Measurements from ENCODE around the gene VAV2. TPM values are rescaled to one million over a fixed set of nuclear protein-coding genes. Genes with fewer than 3 reads are reported as not detected.

VAV2 gene
- total RNA-seq, 1 donor from 2014 or later = 12.7 TPM

GRCh38 chr9:133874659-133875058, 117.5 kb downstream of the VAV2 start:
- Histone ChIP-seq H3K4me1 (no peaks in the 10 kb centered on the region), H3K27me3 (no peaks in the 10 kb centered on the region), H3K9me3 (no peaks in the 10 kb centered on the region), H3K4me3 (no peak overlapping the region), H3K36me3 (no peaks in the 10 kb centered on the region), H3K27ac (no peak overlapping the region)
- TF ChIP-seq, protein P1, sequence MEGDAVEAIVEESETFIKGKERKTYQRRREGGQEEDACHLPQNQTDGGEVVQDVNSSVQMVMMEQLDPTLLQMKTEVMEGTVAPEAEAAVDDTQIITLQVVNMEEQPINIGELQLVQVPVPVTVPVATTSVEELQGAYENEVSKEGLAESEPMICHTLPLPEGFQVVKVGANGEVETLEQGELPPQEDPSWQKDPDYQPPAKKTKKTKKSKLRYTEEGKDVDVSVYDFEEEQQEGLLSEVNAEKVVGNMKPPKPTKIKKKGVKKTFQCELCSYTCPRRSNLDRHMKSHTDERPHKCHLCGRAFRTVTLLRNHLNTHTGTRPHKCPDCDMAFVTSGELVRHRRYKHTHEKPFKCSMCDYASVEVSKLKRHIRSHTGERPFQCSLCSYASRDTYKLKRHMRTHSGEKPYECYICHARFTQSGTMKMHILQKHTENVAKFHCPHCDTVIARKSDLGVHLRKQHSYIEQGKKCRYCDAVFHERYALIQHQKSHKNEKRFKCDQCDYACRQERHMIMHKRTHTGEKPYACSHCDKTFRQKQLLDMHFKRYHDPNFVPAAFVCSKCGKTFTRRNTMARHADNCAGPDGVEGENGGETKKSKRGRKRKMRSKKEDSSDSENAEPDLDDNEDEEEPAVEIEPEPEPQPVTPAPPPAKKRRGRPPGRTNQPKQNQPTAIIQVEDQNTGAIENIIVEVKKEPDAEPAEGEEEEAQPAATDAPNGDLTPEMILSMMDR (IDR thresholded peaks at IDR 0.05) = no peak
- intact Hi-C loops (cut with DNase I) = no loop called here
- DNase-seq (ENCODE audit: low spot score in 2 of 2) = no peak

DNA sequence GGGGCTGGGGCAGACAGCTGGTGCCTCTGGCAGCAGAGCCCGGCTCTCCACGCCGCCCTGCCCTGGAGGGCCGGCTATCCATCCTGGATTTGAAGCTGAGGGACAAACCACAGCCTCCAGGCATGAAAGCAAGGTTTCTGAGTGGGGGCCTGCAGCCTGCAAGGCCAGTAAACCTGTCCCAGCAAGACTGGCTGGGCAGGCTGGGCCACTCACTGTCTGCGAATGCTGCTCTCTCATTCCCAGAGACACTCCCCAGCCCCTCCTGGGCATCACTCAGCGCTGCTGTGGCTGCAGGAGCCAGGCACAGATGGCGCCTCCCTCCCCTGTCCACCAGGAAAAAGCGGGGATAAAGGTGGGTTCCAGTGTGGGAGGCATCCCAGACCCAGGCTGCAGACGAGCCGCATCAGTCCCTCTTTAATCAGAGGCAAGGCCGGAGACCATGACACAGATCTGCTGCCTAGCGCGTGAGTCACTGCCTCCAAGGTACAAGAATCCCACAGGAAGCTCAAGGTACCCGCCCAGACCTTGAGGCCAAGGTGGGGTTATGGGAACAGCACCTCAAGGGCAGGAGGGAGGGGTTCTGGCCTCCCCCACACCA, 118.0 kb downstream of the VAV2 start:
- H3K27ac ChIP-seq = no peak overlapping the region

GRCh38 chr9:133873461-133873891, 118.6 kb downstream of the VAV2 start:
- no peaks in the 10 kb centered on the region for H3K9me3 ChIP-seq
- H3K36me3 ChIP-seq = no peaks in the 10 kb centered on the region
- no peaks in the 10 kb centered on the region for H3K4me1 ChIP-seq
- H3K27me3 ChIP-seq = no peaks in the 10 kb centered on the region
- TF ChIP-seq, protein P1 (IDR thresholded peaks at IDR 0.05) = no peak
- intact Hi-C loops (cut with DNase I) = no loop called here
- H3K27ac ChIP-seq = no peak overlapping the region
- H3K4me3 ChIP-seq = no peak overlapping the region
- no peak for DNase-seq (ENCODE audit: low spot score in 2 of 2)

More for the DNA sequence above, 118.0 kb downstream of the VAV2 start:
- H3K9me3 ChIP-seq = no peaks in the 10 kb centered on the region
- H3K4me3 ChIP-seq = no peak overlapping the region
- no peak for DNase-seq (ENCODE audit: low spot score in 2 of 2)
- H3K36me3 ChIP-seq = no peaks in the 10 kb centered on the region
- no peaks in the 10 kb centered on the region for H3K27me3 ChIP-seq
- TF ChIP-seq, protein P1 (IDR thresholded peaks at IDR 0.05) = no peak
- no peaks in the 10 kb centered on the region for H3K4me1 ChIP-seq
- intact Hi-C loops (cut with DNase I) = no loop called here

DNA sequence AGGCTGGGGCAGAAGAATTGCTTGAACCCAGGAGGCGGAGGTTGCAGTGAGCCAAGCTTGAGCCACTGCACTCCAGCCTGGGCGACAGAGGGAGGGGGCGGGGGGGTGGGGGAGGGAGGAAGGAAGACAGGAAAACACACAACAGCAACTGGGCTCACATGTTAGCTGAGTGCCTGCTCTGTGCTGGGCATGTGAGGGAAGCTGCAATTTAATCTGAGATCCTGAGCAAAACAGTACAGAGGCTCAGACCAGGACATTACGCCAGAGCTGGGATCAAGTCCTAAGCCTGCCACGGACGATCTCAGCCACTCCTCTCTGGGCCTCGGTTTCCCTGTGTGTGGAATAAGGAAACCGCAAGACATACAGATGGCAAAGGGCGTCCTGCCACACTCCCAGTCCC, 119.1 kb downstream of the VAV2 start:
- TF ChIP-seq, protein P1 (IDR thresholded peaks at IDR 0.05) = no peak
- Histone ChIP-seq H3K27me3 (no peaks in the 10 kb centered on the region), H3K36me3 (no peaks in the 10 kb centered on the region), H3K9me3 (no peaks in the 10 kb centered on the region), H3K4me3 (no peak overlapping the region), H3K4me1 (no peaks in the 10 kb centered on the region), H3K27ac (no peak overlapping the region)
- intact Hi-C loops (cut with DNase I) = no loop called here
- DNase-seq (ENCODE audit: low spot score in 2 of 2) = no peak

- DNase-seq (ENCODE audit: low spot score in 2 of 2) = no peak
- Histone ChIP-seq H3K36me3 (no peaks in the 10 kb centered on the region), H3K27me3 (no peaks in the 10 kb centered on the region), H3K4me3 (no peak overlapping the region), H3K4me1 (no peaks in the 10 kb centered on the region), H3K9me3 (no peaks in the 10 kb centered on the region), H3K27ac (no peak overlapping the region)
- TF ChIP-seq, protein P1 (IDR thresholded peaks at IDR 0.05) = no peak
- intact Hi-C loops (cut with DNase I) = no loop called here
Observed at GRCh38 chr9:133870598-133871595, 121.2 kb downstream of the VAV2 start.
